ENCODE results near the gene LIPE. TPM values are rescaled to one million over a fixed set of nuclear protein-coding genes. Genes with fewer than 3 reads are reported as not detected.
"Not testable (repeated sequence)": the region's sequence is repeated elsewhere in the genome, so short reads cannot be mapped to it uniquely, and the experiment has no call there.

LIPE gene
- total RNA-seq, 1 donor from 2014 or later, result 20.9 TPM

- not testable (repeated sequence) for DNase-seq (ENCODE audit: low spot score)
Observed at GRCh38 chr19:42448306-42448705, 21.1 kb upstream of the LIPE start.

DNA sequence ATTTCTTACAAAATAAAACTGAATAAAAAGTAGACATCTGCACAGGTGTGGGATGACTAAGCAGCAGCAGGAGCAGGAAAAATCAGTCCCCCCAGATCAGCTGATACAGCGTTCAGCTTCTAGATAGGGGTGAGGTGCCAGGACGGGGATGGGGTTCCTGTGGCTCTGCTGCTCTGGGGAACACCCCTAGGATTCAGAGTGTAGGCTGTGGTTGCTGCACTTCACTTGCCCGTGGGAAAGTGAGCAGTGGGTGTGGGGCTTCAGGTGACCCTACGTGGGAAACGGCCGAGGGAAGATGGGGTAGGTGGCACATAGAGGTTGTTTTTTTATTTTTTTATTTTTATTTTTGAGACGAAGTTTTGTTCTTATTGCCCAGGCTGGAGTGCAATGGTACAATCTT is 18.8 kb upstream of the LIPE start:
- DNase-seq (ENCODE audit: low spot score), result no peak

- no peak for DNase-seq (ENCODE audit: low spot score)
Observed at GRCh38 chr19:42443944-42444398, 16.8 kb upstream of the LIPE start.

DNA sequence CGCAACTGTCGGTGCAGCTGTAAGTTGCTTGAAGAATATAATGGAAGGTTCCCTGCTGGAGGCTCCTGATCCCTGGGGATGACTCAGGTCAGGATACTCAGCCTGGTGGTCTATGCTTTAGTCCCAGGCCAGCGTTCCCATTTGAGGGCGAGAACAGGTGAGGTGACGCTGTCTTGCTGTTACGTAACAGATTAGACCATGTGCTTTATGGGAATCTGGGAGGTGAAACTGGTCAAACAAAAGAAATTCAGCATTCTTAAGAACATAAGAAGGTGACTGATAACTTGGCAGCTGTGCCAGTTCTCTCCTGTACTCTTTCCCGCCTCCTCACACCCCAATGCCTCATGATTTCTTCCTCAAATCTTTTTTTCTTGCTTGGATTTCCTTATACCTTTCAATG is 15.6 kb upstream of the LIPE start, which contains the start of gene CXCL17:
Gene CXCL17 (minus strand): TSS at position 114 of the 400 bp plus-strand sequence. CDS start 114 bp downstream, outside the sequence.
- no peak for DNase-seq (ENCODE audit: low spot score)

DNA sequence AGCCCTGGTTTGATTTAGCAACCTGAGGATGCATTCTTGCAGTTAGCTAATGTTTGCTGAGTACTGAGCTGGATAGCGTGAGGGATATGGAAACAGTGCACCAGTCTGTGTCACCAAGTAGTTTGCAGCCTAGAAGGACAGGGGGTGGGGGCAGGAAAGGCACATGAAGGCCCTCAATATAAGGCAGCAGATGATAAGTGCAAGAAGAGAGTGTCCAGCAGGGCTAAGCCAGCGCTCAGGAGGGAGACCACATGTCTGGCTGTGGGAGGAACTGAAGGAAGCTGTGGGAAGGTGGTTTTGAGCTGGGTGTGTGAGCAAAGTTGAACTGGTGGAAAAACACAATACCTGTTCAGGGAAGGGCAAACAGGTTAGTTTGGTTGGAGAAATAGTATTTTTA is 13.9 kb upstream of the LIPE start:
- no peak for DNase-seq (ENCODE audit: low spot score)

DNA sequence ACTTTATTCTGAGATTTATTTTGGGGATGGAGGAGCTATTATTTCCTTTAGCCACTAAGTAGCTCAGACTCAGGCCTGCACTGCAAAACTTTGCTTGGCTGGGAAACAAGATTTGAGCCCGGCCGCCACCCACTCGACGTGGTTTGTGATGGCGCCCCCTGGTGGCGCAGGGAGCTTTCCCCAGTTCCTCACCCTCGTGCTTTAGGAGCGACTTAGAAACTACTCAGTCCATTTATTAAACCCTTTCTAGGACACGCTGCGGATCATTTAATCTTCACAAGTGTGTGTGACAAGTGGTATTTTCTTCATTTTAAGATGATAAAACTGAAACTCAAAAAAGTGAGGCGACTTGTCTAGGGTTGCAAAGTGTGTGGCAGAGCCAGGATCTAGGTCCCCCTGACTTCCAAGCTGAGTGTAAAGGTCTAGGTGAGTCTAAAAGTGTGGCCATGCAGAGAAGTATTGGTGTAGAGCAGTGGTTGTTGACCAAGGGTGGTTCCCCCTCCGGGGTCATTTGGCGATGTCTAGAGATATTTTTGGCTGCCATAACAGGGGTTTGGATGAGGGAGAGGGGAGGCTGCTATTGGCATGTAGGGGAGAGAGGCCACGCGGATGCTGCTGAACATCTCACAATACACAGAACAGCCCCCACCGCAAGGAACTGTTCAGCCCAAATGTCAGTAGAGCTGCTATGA is 13.3 kb upstream of the LIPE start:
- peak; percentile 71 for DNase-seq (ENCODE audit: low spot score)

GRCh38 chr19:42436006-42436405 is 8.8 kb upstream of the LIPE start:
- no peak for DNase-seq (ENCODE audit: low spot score)

GRCh38 chr19:42435316-42435715 is 8.1 kb upstream of the LIPE start:
- DNase-seq (ENCODE audit: low spot score), result no peak

DNA sequence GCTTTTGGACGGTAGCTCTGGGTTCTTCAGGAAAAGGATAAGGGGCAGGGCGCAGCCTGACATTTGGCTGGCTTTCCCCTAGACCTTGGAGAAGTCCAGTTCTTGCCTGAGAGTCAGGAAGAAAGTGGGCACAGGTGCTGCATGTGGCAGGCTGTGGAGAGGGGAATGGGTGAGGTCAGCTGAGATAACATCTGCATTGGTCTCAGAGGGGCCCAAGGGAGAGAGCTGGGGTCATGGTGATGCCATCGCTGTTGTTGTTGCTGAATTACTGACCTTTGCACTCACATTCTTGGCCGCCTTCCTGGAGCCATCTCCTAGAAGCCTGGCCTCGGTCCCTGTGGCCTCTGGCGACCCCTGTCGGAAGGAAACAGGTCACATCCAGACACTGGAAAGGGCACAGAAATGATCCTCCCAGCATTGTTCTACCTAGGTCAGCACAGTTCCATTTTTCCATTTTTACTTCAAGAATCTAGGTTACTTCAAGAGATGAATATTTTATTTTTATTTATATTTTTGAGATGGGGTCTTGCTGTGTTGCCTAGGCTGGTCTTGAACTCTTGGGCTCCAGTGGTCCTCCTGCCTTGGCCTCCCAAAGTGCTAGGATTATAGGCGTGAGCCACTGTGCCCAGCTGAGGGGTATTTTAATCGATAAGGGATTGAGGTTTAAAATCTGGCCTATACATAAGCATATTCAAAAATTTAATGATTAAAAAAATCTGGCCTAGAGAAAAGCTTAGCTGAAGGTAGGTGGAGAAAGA is 6.5 kb upstream of the LIPE start:
- peak; percentile 93 for DNase-seq (ENCODE audit: low spot score)

- no peak for DNase-seq (ENCODE audit: low spot score)
Observed at GRCh38 chr19:42431486-42431885, 4.3 kb upstream of the LIPE start.

DNA sequence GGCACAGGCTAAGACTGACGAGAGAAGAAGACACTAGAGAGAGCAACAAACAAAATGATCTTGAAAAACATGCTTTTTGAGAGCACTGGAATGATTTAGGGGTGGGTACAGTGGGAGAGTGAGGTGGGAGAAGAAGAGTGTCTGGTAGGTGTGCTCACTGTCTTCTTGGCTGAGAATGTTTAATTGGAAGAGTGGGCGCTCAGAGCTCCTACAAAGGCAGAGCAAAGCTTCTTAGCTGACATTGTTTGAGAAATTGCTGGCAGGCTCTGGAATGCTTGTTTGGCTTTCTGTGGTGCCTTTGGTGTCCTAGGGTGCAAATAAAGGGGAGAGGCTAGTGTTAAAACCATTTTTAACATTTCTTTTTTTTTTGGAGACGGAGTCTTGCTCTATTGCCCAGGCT is 1.5 kb upstream of the LIPE start:
- DNase-seq (ENCODE audit: low spot score), result no peak

GRCh38 chr19:42426643-42427042 is 545 bp downstream of the LIPE start:
- DNase-seq (ENCODE audit: low spot score), result no peak

- DNase-seq (ENCODE audit: low spot score), result no peak
Observed at GRCh38 chr19:42424712-42425131, 2.5 kb downstream of the LIPE start.

GRCh38 chr19:42424345-42424707 is 2.9 kb downstream of the LIPE start:
- no peak for DNase-seq (ENCODE audit: low spot score)

GRCh38 chr19:42423462-42424344 is 3.5 kb downstream of the LIPE start:
- peak; percentile 90 for DNase-seq (ENCODE audit: low spot score)

GRCh38 chr19:42422901-42423461 is 4.2 kb downstream of the LIPE start:
- no peak for DNase-seq (ENCODE audit: low spot score)

- no peak for DNase-seq (ENCODE audit: low spot score)
Observed at GRCh38 chr19:42422092-42422900, 4.9 kb downstream of the LIPE start.

- DNase-seq (ENCODE audit: low spot score), result peak; percentile 50
Observed at GRCh38 chr19:42421591-42422031, 5.6 kb downstream of the LIPE start.

DNA sequence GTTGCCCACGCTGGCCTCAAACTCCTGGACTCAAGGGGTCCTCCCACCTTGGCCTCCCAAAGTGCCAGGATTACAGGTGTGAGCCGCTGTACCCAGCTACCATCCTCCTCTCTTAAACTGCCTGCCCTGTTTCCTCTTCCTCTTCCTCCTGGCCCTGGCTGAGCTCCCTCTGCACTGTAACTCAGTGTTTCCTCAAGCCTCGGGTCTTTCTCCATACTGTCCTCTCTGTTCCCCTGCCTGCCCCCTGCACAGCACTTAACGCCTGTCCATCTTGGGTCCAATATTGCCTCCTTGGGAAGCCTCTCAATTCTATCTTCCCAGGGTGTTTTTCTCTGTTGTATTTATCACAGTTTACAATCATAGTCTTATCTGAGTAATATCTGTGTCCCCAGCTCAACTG is 6.1 kb downstream of the LIPE start:
- no peak for DNase-seq (ENCODE audit: low spot score)

DNA sequence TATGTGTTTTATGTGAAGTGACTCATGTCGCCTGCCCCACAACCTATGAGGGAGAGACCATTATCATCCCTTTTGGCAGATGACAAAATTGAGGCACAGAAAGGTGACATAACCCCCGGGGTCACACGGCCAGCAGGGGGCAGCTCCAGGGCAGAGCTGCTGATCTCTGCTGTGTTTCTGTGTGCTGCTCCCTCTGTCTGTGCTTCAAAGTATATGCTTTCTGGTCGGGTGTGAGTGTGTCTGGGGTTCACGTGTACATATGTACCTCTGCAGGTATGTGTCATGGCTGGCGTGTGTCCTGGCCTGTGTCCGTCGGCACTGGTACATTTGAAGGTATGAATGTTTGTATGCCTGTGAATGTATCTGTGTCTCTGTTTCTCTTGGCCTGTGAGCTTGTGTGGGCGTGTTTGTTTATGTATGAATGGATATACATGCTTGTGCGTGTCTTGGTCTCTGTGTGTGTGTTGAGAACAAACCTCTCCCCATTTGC is 7.1 kb downstream of the LIPE start:
- DNase-seq (ENCODE audit: low spot score), result no peak

DNA sequence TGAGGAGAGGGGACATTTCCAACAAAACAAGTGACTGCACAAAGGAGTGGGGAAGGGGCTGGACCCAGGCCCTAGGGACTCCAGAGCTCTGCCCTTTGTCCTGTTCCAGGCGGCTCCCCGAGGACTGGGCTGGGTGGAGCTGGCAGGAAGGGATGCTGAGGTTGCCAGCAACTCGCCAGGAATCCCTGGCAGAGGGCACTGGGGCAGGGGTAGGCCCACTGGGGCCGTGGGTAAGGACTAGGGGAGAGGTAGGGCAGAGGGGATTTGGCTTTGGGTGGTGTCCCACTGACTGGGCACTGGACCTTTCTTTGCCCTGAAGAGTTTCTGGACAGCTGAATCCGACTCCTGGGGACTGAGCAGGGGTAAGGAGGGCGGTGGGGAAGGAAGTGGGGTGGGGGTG is 7.9 kb downstream of the LIPE start:
- no peak for DNase-seq (ENCODE audit: low spot score)
